Measurements from ENCODE around the gene PTGFRN. TPM values are rescaled to one million over a fixed set of nuclear protein-coding genes. Genes with fewer than 3 reads are reported as not detected.

Gene PTGFRN
- polyA plus RNA-seq, 1 donor from 2014 or later: 20.1 TPM

DNA sequence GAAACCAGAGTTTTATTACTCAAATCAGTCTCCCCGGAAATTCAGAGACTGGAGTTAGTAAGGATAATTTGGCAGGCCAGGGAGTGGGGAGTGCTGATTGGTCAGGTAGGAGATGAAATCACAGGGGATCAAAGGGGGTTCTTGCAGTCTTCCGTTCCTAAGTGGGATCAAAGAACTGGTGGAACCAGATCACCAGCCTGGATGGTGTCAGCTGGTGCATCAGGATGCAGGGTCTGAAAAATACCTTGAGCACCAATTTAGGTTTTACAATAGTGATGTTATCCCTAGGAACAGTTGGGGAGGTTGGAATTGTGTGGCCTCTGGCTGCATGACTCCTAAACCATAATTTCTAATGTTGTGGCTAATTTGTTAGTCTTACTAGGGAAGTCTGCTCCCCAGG lies 90.4 kb downstream of the PTGFRN start:
- Histone ChIP-seq H3K4me3 (ENCODE audit: low read length) (no peak overlapping the region), H3K79me2 (replicated peaks; ENCODE audit: insufficient read depth, low read length) (no peaks in the 10 kb centered on the region), H3K27ac (ENCODE audit: low read length) (no peak overlapping the region), H3F3A (ENCODE audit: insufficient read depth, low read length, poor library complexity, severe bottlenecking) (no peaks in the 10 kb centered on the region), H2AFZ (ENCODE audit: low read depth, low read length) (no peak overlapping the region), H3K9me3 (ENCODE audit: low read length) (no peaks in the 10 kb centered on the region), H3K27me3 (ENCODE audit: insufficient read depth, low read depth, low read length) (no peaks in the 10 kb centered on the region), H3K9me2 (ENCODE audit: insufficient read depth, low read length) (no peaks in the 10 kb centered on the region), H3K36me3 (ENCODE audit: insufficient read depth, low read length) (no peaks in the 10 kb centered on the region), H4K20me1 (ENCODE audit: insufficient read depth) (no peaks in the 10 kb centered on the region), H3K4me2 (ENCODE audit: low read length) (no peak overlapping the region), H3K9ac (ENCODE audit: low read length) (no peak overlapping the region)
- TF ChIP-seq EP300 (conservative IDR thresholded peaks at IDR 0.05; ENCODE audit: poor library complexity, severe bottlenecking) (no peak), MXI1 (conservative IDR thresholded peaks at IDR 0.05; ENCODE audit: poor library complexity, severe bottlenecking) (no peak), TAF1 (IDR thresholded peaks at IDR 0.05; ENCODE audit: low read depth) (no peak), RAD21 (conservative IDR thresholded peaks at IDR 0.05) (no peak), EZH2 (IDR thresholded peaks at IDR 0.05; ENCODE audit: borderline replicate concordance, insufficient read depth, low read length, poor library complexity, severe bottlenecking) (no peak), CTCF (IDR thresholded peaks at IDR 0.05; ENCODE audit: poor library complexity, severe bottlenecking) (no peak), SMC3 (conservative IDR thresholded peaks at IDR 0.05; ENCODE audit: poor library complexity) (no peak), POLR2AphosphoS5 (IDR thresholded peaks at IDR 0.05) (no peak)
- TF ChIP-seq, protein P1, sequence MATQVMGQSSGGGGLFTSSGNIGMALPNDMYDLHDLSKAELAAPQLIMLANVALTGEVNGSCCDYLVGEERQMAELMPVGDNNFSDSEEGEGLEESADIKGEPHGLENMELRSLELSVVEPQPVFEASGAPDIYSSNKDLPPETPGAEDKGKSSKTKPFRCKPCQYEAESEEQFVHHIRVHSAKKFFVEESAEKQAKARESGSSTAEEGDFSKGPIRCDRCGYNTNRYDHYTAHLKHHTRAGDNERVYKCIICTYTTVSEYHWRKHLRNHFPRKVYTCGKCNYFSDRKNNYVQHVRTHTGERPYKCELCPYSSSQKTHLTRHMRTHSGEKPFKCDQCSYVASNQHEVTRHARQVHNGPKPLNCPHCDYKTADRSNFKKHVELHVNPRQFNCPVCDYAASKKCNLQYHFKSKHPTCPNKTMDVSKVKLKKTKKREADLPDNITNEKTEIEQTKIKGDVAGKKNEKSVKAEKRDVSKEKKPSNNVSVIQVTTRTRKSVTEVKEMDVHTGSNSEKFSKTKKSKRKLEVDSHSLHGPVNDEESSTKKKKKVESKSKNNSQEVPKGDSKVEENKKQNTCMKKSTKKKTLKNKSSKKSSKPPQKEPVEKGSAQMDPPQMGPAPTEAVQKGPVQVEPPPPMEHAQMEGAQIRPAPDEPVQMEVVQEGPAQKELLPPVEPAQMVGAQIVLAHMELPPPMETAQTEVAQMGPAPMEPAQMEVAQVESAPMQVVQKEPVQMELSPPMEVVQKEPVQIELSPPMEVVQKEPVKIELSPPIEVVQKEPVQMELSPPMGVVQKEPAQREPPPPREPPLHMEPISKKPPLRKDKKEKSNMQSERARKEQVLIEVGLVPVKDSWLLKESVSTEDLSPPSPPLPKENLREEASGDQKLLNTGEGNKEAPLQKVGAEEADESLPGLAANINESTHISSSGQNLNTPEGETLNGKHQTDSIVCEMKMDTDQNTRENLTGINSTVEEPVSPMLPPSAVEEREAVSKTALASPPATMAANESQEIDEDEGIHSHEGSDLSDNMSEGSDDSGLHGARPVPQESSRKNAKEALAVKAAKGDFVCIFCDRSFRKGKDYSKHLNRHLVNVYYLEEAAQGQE (IDR thresholded peaks at IDR 0.05; ENCODE audit: borderline replicate concordance): no peak

DNA sequence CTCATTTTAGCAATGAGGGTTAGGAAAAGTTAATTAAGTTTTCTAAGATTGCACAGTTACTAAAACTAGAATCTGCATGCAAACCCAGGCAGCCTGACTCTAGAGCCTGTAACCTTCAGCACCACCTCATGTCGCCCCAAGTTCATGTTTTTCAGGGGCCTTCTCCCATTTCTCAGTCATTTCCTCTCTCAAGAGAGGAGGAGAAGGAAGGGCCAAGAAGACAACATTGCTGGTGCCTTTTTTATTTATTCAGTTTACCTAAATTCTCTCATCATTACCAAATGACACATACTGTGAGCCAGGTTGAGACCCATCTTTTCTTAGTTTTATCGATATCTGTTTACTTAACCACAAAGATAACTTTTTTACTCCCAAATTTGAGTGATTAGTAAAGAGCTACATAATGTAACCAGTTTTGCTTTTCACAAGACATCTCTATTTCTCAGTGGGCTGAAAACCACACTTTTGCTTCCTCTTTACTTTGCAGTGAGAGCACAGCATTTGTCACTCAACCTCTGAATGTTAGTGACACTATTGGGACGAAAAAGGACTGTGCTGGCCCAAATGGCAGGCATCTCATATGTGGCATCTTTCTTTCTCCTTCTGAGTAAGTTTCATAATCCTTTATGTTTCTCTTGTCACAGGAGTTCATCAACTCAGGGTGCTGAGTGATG lies 91.7 kb downstream of the PTGFRN start, which contains the start of gene CD101:
Gene CD101, plus strand, starts transcription at position 507 of the 674 bp plus-strand sequence. Its CDS starts 58 bp downstream, at position 565.
- H3F3A ChIP-seq (ENCODE audit: insufficient read depth, low read length, poor library complexity, severe bottlenecking): no peaks in the 10 kb centered on the region
- H3K9ac ChIP-seq (ENCODE audit: low read length): no peak within 1 kb of the TSS
- no peaks in the 10 kb centered on the region for H3K9me2 ChIP-seq (ENCODE audit: insufficient read depth, low read length)
- H3K9me3 ChIP-seq (ENCODE audit: low read length): no peaks in the 10 kb centered on the region
- TF ChIP-seq POLR2AphosphoS5 (IDR thresholded peaks at IDR 0.05) (no peak), EZH2 (IDR thresholded peaks at IDR 0.05; ENCODE audit: borderline replicate concordance, insufficient read depth, low read length, poor library complexity, severe bottlenecking) (no peak), TAF1 (IDR thresholded peaks at IDR 0.05; ENCODE audit: low read depth) (no peak)
- no peaks in the 10 kb centered on the region for H3K36me3 ChIP-seq (ENCODE audit: insufficient read depth, low read length)
- no peak within 1 kb of the TSS for H3K4me3 ChIP-seq (ENCODE audit: low read length)
- H3K4me2 ChIP-seq (ENCODE audit: low read length): no peak within 1 kb of the TSS
- no peaks in the 10 kb centered on the region for H3K27me3 ChIP-seq (ENCODE audit: insufficient read depth, low read depth, low read length)
- H3K79me2 ChIP-seq (replicated peaks; ENCODE audit: insufficient read depth, low read length): no peaks in the 10 kb centered on the region
- no peak within 1 kb of the TSS for H2AFZ ChIP-seq (ENCODE audit: low read depth, low read length)
- H4K20me1 ChIP-seq (ENCODE audit: insufficient read depth): no peaks in the 10 kb centered on the region
- no peak within 1 kb of the TSS for H3K27ac ChIP-seq (ENCODE audit: low read length)
